PC-9 (cell line): Measurements from ENCODE around the gene PRUNE2. TPM values are rescaled to one million over a fixed set of nuclear protein-coding genes. Genes with fewer than 3 reads are reported as not detected.

Experiments used
- BruUV-seq: library from RNA; stranded (reverse); fragments of 400-500 nt; replicated peaks from 2 replicates; lab custom pipeline; 2021; lab: Mats Ljungman, UMichigan
- CTCF ChIA-PET: fragments of 300-600 bp; sonication (Branson Sonifier 250); formaldehyde crosslinking; loops from one replicate; lab custom pipeline; 2022; ENCODE audit warnings: antibody characterized with exemption; lab: Charles Lee
- POLR2A ChIA-PET: fragments of 300-600 bp; sonication (Branson Sonifier 250); formaldehyde crosslinking; loops from one replicate; lab custom pipeline; 2022; ENCODE audit warnings: antibody characterized with exemption; ENCODE audit not compliant: unreplicated experiment; lab: Charles Lee
- DNase-seq, 2 experiments: peaks; one replicate each; pipeline versions ENCODE4 v3.0.0 to v3.0.0-alpha.2; 2015 to 2022; ENCODE audit warnings: mixed read lengths in 1 of 2
- H2AFZ ChIP-seq: fragments of 200-600 bp; sonication (generic); 2 replicates; pipeline ENCODE4 v1.8.1; 2017; ENCODE audit warnings: antibody characterized with exemption
- H3F3A ChIP-seq: fragments of 200-600 bp; sonication (generic); 2 replicates; pipeline ENCODE4 v1.8.1; 2017; ENCODE audit warnings: antibody characterized with exemption, mild to moderate bottlenecking, low read depth; ENCODE audit not compliant: insufficient read depth
- H3K27ac ChIP-seq: fragments of 200-600 bp; sonication (generic); 2 replicates; pipeline ENCODE4 v1.6.1; 2016; ENCODE audit warnings: mixed run types
- H3K27me3 ChIP-seq: fragments of 200-600 bp; sonication (generic); 2 replicates; pipeline ENCODE4 v1.6.1; 2016; ENCODE audit warnings: low read depth, mixed run types; ENCODE audit not compliant: insufficient read depth
- H3K36me3 ChIP-seq: fragments of 200-600 bp; sonication (generic); 2 replicates; pipeline ENCODE4 v1.6.1; 2016; ENCODE audit warnings: low read depth, mixed run types
- H3K4me1 ChIP-seq: fragments of 200-600 bp; sonication (generic); replicated peaks from 2 replicates; pipeline ENCODE4 v1.6.1; 2016; ENCODE audit warnings: mixed run types; ENCODE audit not compliant: insufficient read depth
- H3K4me2 ChIP-seq: fragments of 200-600 bp; sonication (generic); 2 replicates; pipeline ENCODE4 v1.6.1; 2017; ENCODE audit warnings: mixed run types
- H3K4me3 ChIP-seq: fragments of 200-600 bp; sonication (generic); 2 replicates; pipeline ENCODE4 v1.6.1; 2016; ENCODE audit warnings: mixed run types
- H3K79me2 ChIP-seq: fragments of 200-600 bp; sonication (generic); 2 replicates; pipeline ENCODE4 v1.6.1; 2017; ENCODE audit warnings: low read depth, mixed run types
- H3K9me2 ChIP-seq: fragments of 200-600 bp; sonication (generic); 2 replicates; pipeline ENCODE4 v1.8.1; 2017; ENCODE audit warnings: mild to moderate bottlenecking; ENCODE audit not compliant: insufficient read depth
- H3K9me3 ChIP-seq: fragments of 200-600 bp; sonication (generic); 2 replicates; pipeline ENCODE4 v1.8.1; 2016; ENCODE audit warnings: low read depth; ENCODE audit not compliant: insufficient read depth
- H4K20me1 ChIP-seq: fragments of 200-600 bp; sonication (generic); 2 replicates; pipeline ENCODE4 v1.8.1; 2017; ENCODE audit not compliant: insufficient read depth
- CTCF ChIP-seq: fragments of 200-600 bp; sonication (generic); conservative IDR thresholded peaks from 2 replicates; pipeline ENCODE4 v1.6.1; 2017; ENCODE audit warnings: mixed run types, antibody characterized with exemption, mild to moderate bottlenecking, moderate library complexity
- EZH2 ChIP-seq: fragments of 200-600 bp; sonication (generic); IDR thresholded peaks from 2 replicates; pipeline ENCODE4 v1.8.0; 2017; ENCODE audit warnings: antibody characterized with exemption, low read depth
- intact Hi-C: fragments of 100-400 bp; cut with micrococcal nuclease; formaldehyde crosslinking; loops from one replicate; pipeline ENCODE4 v1.10.0; 2022; ENCODE audit not compliant: unreplicated experiment
- total RNA-seq: library from RNA; stranded (reverse); gene quantifications from 2 replicates; pipeline ENCODE4 v1.2.3, GENCODE V29; 2021

PRUNE2 gene
- total RNA-seq, 1 experiment from 2014 or later, result 0.20 TPM

GRCh38 chr9:76649894-76650293, 256.0 kb downstream of the PRUNE2 start:
- no TSS peak for BruUV-seq
- Histone ChIP-seq H3K36me3 (no peaks in the 10 kb centered on the region), H3K4me2 (no peak overlapping the region), H3K4me1 (peaks cover 8% of the 10 kb centered on the region; the same call in 1 of the 2 replicates), H4K20me1 (no peaks in the 10 kb centered on the region), H3K27me3 (no peaks in the 10 kb centered on the region), H3F3A (no peaks in the 10 kb centered on the region), H3K27ac (no peak overlapping the region), H3K4me3 (no peak overlapping the region), H3K9me2 (no peaks in the 10 kb centered on the region), H3K9me3 (no peaks in the 10 kb centered on the region), H2AFZ (no peak overlapping the region), H3K79me2 (no peaks in the 10 kb centered on the region)
- no peak for DNase-seq
- TF ChIP-seq EZH2 (no peak), CTCF (no peak)
- POLR2A ChIA-PET, result no interaction called here
- intact Hi-C loops, result loop anchor here (10.0 kb wide), 1 partner anchor 75 kb away; no protein-coding TSS in a partner anchor
- CTCF ChIA-PET, result no interaction called here

GRCh38 chr9:76646249-76646648, 259.7 kb downstream of the PRUNE2 start:
- Histone ChIP-seq H3K4me1 (no peaks in the 10 kb centered on the region), H3K9me3 (no peaks in the 10 kb centered on the region), H3K79me2 (no peaks in the 10 kb centered on the region), H3F3A (no peaks in the 10 kb centered on the region), H3K9me2 (no peaks in the 10 kb centered on the region), H2AFZ (no peak overlapping the region), H3K27ac (no peak overlapping the region), H4K20me1 (no peaks in the 10 kb centered on the region), H3K36me3 (no peaks in the 10 kb centered on the region), H3K4me2 (no peak overlapping the region), H3K27me3 (no peaks in the 10 kb centered on the region), H3K4me3 (no peak overlapping the region)
- no TSS peak for BruUV-seq
- DNase-seq, result no peak
- TF ChIP-seq CTCF (no peak), EZH2 (no peak)
- ChIA-PET POLR2A (no interaction called here), CTCF (no interaction called here)
- intact Hi-C loops, result no loop called here

- Histone ChIP-seq H3K4me2 (no peak overlapping the region), H3K4me1 (no peaks in the 10 kb centered on the region), H3K9me2 (no peaks in the 10 kb centered on the region), H2AFZ (no peak overlapping the region), H3K9me3 (no peaks in the 10 kb centered on the region), H3K36me3 (no peaks in the 10 kb centered on the region), H3K27ac (no peak overlapping the region), H3K27me3 (no peaks in the 10 kb centered on the region), H3K4me3 (no peak overlapping the region), H3F3A (no peaks in the 10 kb centered on the region), H4K20me1 (no peaks in the 10 kb centered on the region), H3K79me2 (no peaks in the 10 kb centered on the region)
- intact Hi-C loops, result no loop called here
- ChIA-PET POLR2A (no interaction called here), CTCF (no interaction called here)
- BruUV-seq, result no TSS peak
- TF ChIP-seq CTCF (no peak), EZH2 (no peak)
- DNase-seq, result peak in 1 of 2 experiments; percentile 5
Measured at GRCh38 chr9:76644647-76645250, 261.2 kb downstream of the PRUNE2 start.
